ENCODE measurements around the gene TANGO2.

Gene TANGO2

GRCh38 chr22:20090730-20091240, 69.9 kb downstream of the TANGO2 start:
- TF ChIP-seq CTCF (IDR thresholded peaks at IDR 0.05; ENCODE audit: extremely low read depth, insufficient read depth, missing control alignments), result no peak

GRCh38 chr22:20091690-20092476, 71.0 kb downstream of the TANGO2 start:
- no peak for DNase-seq (ENCODE audit: low spot score)
- in situ Hi-C loops (cut with MboI; ENCODE audit: low pct_unique_long_range_greater_than_20kb, low sequenced_read_pairs, unreplicated experiment), result no loop called here
- no peak for TF ChIP-seq CTCF (IDR thresholded peaks at IDR 0.05; ENCODE audit: extremely low read depth, insufficient read depth, missing control alignments)

More at GRCh38 chr22:20090730-20091240, 69.9 kb downstream of the TANGO2 start:
- in situ Hi-C loops (cut with MboI; ENCODE audit: low pct_unique_long_range_greater_than_20kb, low sequenced_read_pairs, unreplicated experiment), result no loop called here
- no peak for DNase-seq (ENCODE audit: low spot score)

- DNase-seq (ENCODE audit: low spot score), result no peak
- TF ChIP-seq CTCF (IDR thresholded peaks at IDR 0.05; ENCODE audit: extremely low read depth, insufficient read depth, missing control alignments), result no peak
- in situ Hi-C loops (cut with MboI; ENCODE audit: low pct_unique_long_range_greater_than_20kb, low sequenced_read_pairs, unreplicated experiment), result no loop called here
Observed at GRCh38 chr22:20092477-20092854, 71.6 kb downstream of the TANGO2 start.

- DNase-seq (ENCODE audit: low spot score), result no peak
- in situ Hi-C loops (cut with MboI; ENCODE audit: low pct_unique_long_range_greater_than_20kb, low sequenced_read_pairs, unreplicated experiment), result no loop called here
- no peak for TF ChIP-seq CTCF (IDR thresholded peaks at IDR 0.05; ENCODE audit: extremely low read depth, insufficient read depth, missing control alignments)
Observed at GRCh38 chr22:20093418-20094196, 72.7 kb downstream of the TANGO2 start.

- in situ Hi-C loops (cut with MboI; ENCODE audit: low pct_unique_long_range_greater_than_20kb, low sequenced_read_pairs, unreplicated experiment), result no loop called here
- DNase-seq (ENCODE audit: low spot score), result no peak
- TF ChIP-seq CTCF (IDR thresholded peaks at IDR 0.05; ENCODE audit: extremely low read depth, insufficient read depth, missing control alignments), result no peak
Observed at GRCh38 chr22:20094197-20094807, 73.4 kb downstream of the TANGO2 start.

- no peak for TF ChIP-seq CTCF (IDR thresholded peaks at IDR 0.05; ENCODE audit: extremely low read depth, insufficient read depth, missing control alignments)
- no peak for DNase-seq (ENCODE audit: low spot score)
- in situ Hi-C loops (cut with MboI; ENCODE audit: low pct_unique_long_range_greater_than_20kb, low sequenced_read_pairs, unreplicated experiment), result no loop called here
Observed at GRCh38 chr22:20095521-20095920, 74.6 kb downstream of the TANGO2 start.
